SK-N-MC (cell line): Measurements from ENCODE around the gene FAAP20.

ENCODE experiments used
- EZH2 ChIP-seq: fragments of 200-600 bp; sonication (generic); IDR thresholded peaks from one replicate; pipeline ENCODE4 v1.6.1; 2017; ENCODE audit warnings: antibody characterized with exemption
- FOXP2 ChIP-seq: optimal IDR thresholded peaks from 2 replicates; pipeline ENCODE3; 2011; ENCODE audit warnings: mild to moderate bottlenecking, moderate library complexity; ENCODE audit not compliant: insufficient read depth; ENCODE audit errors: extremely low read length, control extremely low read depth
- POLR2AphosphoS5 ChIP-seq: IDR thresholded peaks from 2 replicates; pipeline ENCODE4 v1.6.1; 2012; ENCODE audit warnings: mild to moderate bottlenecking, low read depth, low read length, borderline replicate concordance

- TF ChIP-seq POLR2AphosphoS5 (no peak), EZH2 (no peak), FOXP2 (no peak)
Measured at GRCh38 chr1:2239384-2239985, 44.9 kb upstream of the FAAP20 start.
